NB4 (cell line): ENCODE data around the gene EPS8L1.

ENCODE experiments used
- MAX ChIP-seq: IDR thresholded peaks from 2 replicates; pipeline ENCODE4 v1.6.1; 2011; ENCODE audit warnings: low read depth, low read length
- POLR2A ChIP-seq: IDR thresholded peaks from 2 replicates; pipeline ENCODE4 v1.6.1; 2011; ENCODE audit warnings: mild to moderate bottlenecking; ENCODE audit not compliant: insufficient read length; ENCODE audit errors: extremely low read depth
- TF ChIP-seq, protein P1 (sequence below): IDR thresholded peaks from one replicate; pipeline ENCODE4 v1.5.1; 2012; ENCODE audit warnings: low read depth, low read length

GRCh38 chr19:55027472-55028337, 48.0 kb upstream of the EPS8L1 start:
- no peak for TF ChIP-seq MAX
- TF ChIP-seq, protein P1, sequence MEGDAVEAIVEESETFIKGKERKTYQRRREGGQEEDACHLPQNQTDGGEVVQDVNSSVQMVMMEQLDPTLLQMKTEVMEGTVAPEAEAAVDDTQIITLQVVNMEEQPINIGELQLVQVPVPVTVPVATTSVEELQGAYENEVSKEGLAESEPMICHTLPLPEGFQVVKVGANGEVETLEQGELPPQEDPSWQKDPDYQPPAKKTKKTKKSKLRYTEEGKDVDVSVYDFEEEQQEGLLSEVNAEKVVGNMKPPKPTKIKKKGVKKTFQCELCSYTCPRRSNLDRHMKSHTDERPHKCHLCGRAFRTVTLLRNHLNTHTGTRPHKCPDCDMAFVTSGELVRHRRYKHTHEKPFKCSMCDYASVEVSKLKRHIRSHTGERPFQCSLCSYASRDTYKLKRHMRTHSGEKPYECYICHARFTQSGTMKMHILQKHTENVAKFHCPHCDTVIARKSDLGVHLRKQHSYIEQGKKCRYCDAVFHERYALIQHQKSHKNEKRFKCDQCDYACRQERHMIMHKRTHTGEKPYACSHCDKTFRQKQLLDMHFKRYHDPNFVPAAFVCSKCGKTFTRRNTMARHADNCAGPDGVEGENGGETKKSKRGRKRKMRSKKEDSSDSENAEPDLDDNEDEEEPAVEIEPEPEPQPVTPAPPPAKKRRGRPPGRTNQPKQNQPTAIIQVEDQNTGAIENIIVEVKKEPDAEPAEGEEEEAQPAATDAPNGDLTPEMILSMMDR, result no peak
- TF ChIP-seq POLR2A, result no peak
